Motor neuron (in vitro differentiated cells): ENCODE measurements around the gene RARRES1. TPM values are rescaled to one million over a fixed set of nuclear protein-coding genes. Genes with fewer than 3 reads are reported as not detected.

Experiments
- ATAC-seq, 8 experiments: fragments of 200-7000 bp; cut with Tn5 transposase; replicated peaks in 6 of 8; 2 replicates each; pipeline ENCODE4 v1.8.0; 2021; ENCODE audit warnings: mild to moderate bottlenecking in 8 of 8, moderate library complexity in 8 of 8
- H3K27ac ChIP-seq, 2 donors: fragments of 250-450 bp; sonication (Bioruptor Pico); 2 replicates each; pipeline ENCODE4 v1.9.0; 2021; ENCODE audit warnings: antibody characterized with exemption in 2 of 2, mild to moderate bottlenecking in 2 of 2, moderate library complexity in 1 of 2
- H3K4me1 ChIP-seq, 2 donors: fragments of 250-450 bp; sonication (Bioruptor Pico); replicated peaks in 1 of 2; 2 replicates each; pipeline ENCODE4 v1.6.1; 2021; ENCODE audit warnings: antibody characterized with exemption in 2 of 2, mild to moderate bottlenecking in 2 of 2, moderate library complexity in 1 of 2
- H3K4me3 ChIP-seq, 5 donors: fragments of 250-450 bp; sonication (Bioruptor Pico); 2 replicates each; pipeline ENCODE4 v1.9.0; 2021; ENCODE audit warnings: antibody characterized with exemption in 5 of 5, mild to moderate bottlenecking in 5 of 5, moderate library complexity in 4 of 5
- WGBS, 10 experiments: fragments of 450-650 bp; shearing (Covaris generic); methylation state at CpG; one replicate each; pipeline ENCODE4 v1.0.0; 2022; 5-methylcytosine and 5-hydroxymethylcytosine counted together
- in situ Hi-C, 9 experiments: fragments of 400-800 bp; cut with MboI; loops; one replicate each; pipeline ENCODE4 v1.15.0; 2021; ENCODE audit warnings: low sequenced_read_pairs in 9 of 9, low pct_unique_long_range_greater_than_20kb in 2 of 9; ENCODE audit not compliant: unreplicated experiment in 9 of 9
- total RNA-seq, 8 experiments: library from RNA; unstranded; fragments of 300-600 nt; gene quantifications; 2 replicates each; pipeline versions ENCODE4 v1.2.3 to v1.2.4, GENCODE V29; 2022

The RARRES1 gene
- total RNA-seq, 8 experiments from 2014 or later: 0.38 to 49.2 (median 1.5) TPM

DNA sequence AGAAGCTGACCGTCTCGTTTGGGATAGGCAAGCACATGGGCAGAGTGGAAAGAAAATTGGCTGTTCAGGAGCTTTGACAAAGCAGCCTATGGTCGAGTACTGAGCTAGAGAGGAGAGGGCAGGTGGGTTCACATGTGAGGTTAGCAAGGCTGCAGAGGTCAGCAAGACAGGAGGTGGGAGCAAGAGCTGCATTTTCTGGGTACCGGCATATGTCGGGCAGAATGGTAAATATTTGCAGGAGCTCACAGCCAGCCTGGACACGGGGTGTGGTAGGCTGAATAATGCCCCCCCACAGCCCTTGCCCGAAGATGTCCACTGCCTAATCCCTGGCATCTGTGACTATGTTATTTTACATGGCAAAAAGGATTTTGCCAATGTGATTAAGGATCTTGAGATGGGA lies 8.3 kb downstream of the RARRES1 start:
- H3K4me1 ChIP-seq: no peaks in the 10 kb centered on the region
- H3K27ac ChIP-seq: no peak overlapping the region
- no peak for ATAC-seq
- in situ Hi-C loops: loop anchor here in 1 of 9 experiments (10.0 kb wide), 1 partner anchor 61 kb away; no protein-coding TSS in a partner anchor
- no peak overlapping the region for H3K4me3 ChIP-seq
- 82 to 100% (median 90%) methylated on average over 2 to 7 of the region's 7 CpGs; no CpG with 5 or more reads in 2 of the 10 experiments for WGBS, 10 experiments

DNA sequence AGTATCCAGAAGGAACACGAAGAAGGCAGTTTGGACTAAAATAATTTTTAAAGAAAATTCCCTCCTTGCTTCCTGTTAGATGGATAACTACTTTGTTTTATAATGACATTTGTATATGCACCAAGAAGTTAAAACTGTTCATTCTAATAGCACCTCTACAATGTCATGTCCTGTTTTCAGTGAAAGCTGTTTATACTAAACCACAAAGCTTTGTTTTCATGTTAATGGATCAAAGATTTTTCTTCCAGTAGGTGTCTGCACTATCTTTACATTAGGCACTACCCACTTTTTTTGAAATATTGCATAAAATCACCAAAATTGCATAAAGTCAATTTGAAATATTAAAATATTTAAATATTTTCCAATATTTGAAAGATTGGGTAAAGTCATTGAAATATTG lies 10.1 kb downstream of the RARRES1 start:
- in situ Hi-C loops: loop anchor here in 1 of 9 experiments (10.0 kb wide), 1 partner anchor 63 kb away; no protein-coding TSS in a partner anchor
- no peak overlapping the region for H3K27ac ChIP-seq
- ATAC-seq: no peak
- no peaks in the 10 kb centered on the region for H3K4me1 ChIP-seq
- H3K4me3 ChIP-seq: no peak overlapping the region
- WGBS, 10 experiments: 73 to 100% (median 100%) methylated on average over 1 of the region's 1 CpG; no CpG with 5 or more reads in 2 of the 10 experiments

DNA sequence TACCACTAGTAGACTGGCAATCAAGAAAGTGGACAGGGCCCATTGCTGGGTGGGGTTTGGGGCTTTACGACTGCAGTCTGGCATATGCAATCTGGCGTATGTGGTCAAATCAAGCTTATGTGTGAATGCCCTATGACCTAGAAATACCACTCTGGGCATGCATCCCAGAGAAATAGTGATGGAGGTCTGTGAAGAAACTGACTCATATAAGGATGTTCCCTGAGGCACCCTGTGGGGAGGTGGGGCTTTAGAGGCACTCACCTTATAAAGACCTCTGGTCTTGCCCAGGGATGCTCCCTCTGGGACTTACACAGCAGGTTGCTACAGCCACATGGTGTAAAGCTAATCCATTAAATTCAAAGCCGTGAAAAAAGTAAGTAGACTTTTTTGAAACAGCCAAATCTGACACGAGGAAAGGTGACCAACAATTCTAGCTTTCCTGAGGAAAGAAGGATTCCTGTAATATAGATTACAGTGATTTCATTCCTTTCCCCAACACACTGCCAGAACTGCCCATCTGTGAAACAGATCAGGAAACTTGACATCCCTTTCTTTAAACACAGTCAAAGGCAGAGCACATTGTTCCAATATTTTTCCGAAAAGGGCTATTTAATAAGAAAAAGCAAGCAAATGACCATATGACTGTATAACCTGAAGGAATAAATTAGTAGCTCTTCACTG lies 13.6 kb downstream of the RARRES1 start:
- ATAC-seq: peak in 3 of 8 experiments; percentile 25 to 39 (median 38)
- Histone ChIP-seq H3K4me3 (no peak overlapping the region), H3K4me1 (no peaks in the 10 kb centered on the region), H3K27ac (no peak overlapping the region)
- in situ Hi-C loops: no loop called here
- WGBS, 10 experiments: 0 to 100% (median 81%) methylated on average over 1 to 5 of the region's 5 CpGs; no CpG with 5 or more reads in 1 of the 10 experiments

DNA sequence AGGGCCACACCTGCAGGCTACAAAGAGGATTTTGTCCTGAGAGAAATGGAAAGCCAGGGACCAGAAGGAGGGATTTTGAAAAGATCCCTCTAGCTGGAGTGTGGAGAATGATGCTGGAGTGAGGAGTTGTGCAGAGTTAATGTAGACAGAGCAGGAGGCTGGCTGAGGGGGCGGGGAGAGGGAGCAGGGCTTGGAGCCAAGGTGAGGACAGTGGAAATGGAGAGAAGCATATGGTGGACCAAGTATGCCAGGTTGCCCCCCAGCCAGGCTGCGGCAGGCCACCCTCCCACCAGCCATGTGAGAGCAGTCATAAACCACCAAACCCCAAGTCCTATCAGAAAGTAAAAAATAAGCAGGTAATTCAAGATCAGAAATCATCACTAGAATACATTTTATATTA lies 14.7 kb downstream of the RARRES1 start:
- 88% methylated on average over 1 of the region's 2 CpGs; no CpG with 5 or more reads in 9 of the 10 experiments for WGBS, 10 experiments
- no peak for ATAC-seq
- Histone ChIP-seq H3K4me1 (no peaks in the 10 kb centered on the region), H3K4me3 (no peak overlapping the region), H3K27ac (no peak overlapping the region)
- in situ Hi-C loops: no loop called here

DNA sequence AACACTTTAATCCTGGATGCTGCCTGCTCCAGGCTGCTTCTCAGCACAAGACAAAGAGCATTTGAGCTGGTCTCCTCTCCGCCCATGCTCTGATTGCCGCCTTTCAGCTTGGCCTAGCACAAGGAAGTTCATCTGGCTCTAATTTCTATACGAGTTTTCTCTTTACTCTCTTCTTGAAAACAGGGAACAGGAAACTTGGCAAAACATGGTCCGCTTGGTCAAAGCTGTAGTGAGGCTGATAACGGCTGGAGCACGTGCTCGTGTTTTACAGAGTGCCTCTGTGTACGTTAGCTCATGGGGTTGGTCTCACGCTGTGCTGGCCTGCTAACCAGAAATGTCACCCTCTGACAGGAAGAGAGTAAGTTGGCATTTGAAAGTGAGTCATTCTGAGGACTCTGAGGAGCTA lies 19.2 kb downstream of the RARRES1 start:
- H3K4me3 ChIP-seq: no peak overlapping the region
- ATAC-seq: peak in 1 of 8 experiments; percentile 34
- in situ Hi-C loops: no loop called here
- H3K4me1 ChIP-seq: no peaks in the 10 kb centered on the region
- 17 to 100% (median 89%) methylated on average over 1 to 7 of the region's 9 CpGs; no CpG with 5 or more reads in 3 of the 10 experiments for WGBS, 10 experiments
- H3K27ac ChIP-seq: no peak overlapping the region

DNA sequence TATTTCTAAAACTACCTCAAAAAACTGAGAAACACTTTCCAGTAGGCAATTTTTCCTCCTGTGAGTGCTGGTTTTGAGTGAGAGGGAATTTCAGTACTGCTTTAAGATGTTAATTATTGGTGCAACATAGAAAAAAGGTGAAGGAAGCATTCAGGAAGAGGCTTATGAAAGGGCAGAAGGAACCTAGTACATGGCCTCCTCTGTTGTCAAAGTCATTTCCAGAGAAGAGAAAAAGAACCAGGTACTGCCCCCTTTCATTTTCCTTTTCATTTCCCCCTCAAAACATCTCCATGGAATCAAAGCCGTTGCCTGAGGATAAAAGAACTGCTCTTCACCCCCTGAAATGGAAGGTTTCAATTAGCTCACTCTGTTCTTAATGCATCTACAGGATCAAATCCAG lies 19.8 kb downstream of the RARRES1 start:
- Histone ChIP-seq H3K4me3 (no peak overlapping the region), H3K4me1 (no peaks in the 10 kb centered on the region), H3K27ac (no peak overlapping the region)
- WGBS, 10 experiments: 40 to 86% (median 63%) methylated on average over 1 of the region's 1 CpG; no CpG with 5 or more reads in 2 of the 10 experiments
- in situ Hi-C loops: no loop called here
- ATAC-seq: no peak

DNA sequence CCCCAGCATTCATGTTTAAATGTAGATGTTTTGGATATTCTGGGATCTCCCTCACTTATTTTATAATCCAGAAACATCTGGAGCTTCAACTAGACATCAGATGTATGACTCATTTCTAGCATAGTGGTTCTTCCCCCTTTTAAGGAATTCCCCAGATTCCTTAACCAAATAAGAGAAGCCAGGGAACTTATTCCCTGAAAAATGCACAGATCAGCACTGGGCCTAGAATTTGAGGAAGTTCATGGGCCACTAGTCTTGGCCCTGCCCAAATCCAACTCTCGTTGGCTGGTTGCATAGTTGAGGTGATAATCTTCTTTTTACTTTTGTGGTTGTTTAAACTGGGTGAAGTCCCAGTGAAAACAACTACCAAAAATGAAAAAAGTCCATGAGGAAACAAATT lies 20.4 kb downstream of the RARRES1 start:
- Histone ChIP-seq H3K27ac (no peak overlapping the region), H3K4me3 (no peak overlapping the region), H3K4me1 (no peaks in the 10 kb centered on the region)
- peak in 3 of 8 experiments; percentile 11 to 73 (median 48) for ATAC-seq
- 0 to 100% (median 73%) methylated on average over 1 of the region's 1 CpG; no CpG with 5 or more reads in 4 of the 10 experiments for WGBS, 10 experiments
- in situ Hi-C loops: no loop called here

DNA sequence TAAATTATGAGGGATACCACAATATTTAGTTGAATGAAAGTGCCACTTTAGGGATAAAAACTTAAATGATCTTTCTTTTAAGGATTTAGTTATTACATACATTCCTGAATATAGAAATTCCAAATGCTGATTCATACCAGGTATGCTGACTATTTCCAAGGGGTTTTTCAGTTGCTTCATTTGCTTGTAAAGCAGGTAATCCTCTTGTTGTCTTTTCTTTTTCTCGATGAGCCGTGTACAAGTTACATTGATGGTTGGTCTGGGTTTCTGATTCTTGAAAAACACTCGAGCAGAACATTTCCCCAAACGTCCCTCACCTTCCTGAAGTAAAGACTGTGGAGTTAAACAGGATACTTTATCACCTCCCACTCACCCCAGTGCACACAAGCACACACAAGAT lies 21.7 kb downstream of the RARRES1 start:
- WGBS, 10 experiments: 75 to 100% (median 93%) methylated on average over 1 to 4 of the region's 4 CpGs; no CpG with 5 or more reads in 4 of the 10 experiments
- in situ Hi-C loops: no loop called here
- no peak overlapping the region for H3K27ac ChIP-seq
- H3K4me3 ChIP-seq: no peak overlapping the region
- ATAC-seq: no peak
- no peaks in the 10 kb centered on the region for H3K4me1 ChIP-seq

DNA sequence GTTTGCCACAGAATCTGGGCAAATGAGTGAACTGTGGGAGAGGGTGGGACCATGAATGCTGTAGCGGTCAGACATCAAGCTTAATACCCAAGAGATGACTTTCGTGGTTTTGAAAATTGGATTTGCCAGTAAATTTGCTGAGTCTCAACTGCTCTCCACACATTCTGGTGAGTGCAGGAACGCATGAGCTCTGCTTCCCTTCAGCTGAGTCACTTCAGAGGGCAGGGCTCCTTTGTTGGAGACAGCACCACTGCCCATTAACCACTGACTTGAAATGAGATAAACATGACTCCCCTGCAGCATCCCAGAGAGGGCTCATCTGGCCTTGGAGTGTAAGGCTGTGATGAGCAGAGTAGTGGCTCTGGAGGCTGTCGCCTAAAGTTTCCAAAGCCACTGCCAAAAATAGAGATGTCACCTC lies 22.6 kb downstream of the RARRES1 start:
- no peak overlapping the region for H3K27ac ChIP-seq
- peak in 4 of 8 experiments; percentile 53 to 98 (median 82) for ATAC-seq
- no peaks in the 10 kb centered on the region for H3K4me1 ChIP-seq
- H3K4me3 ChIP-seq: no peak overlapping the region
- 0 to 100% (median 78%) methylated on average over 1 to 3 of the region's 4 CpGs; no CpG with 5 or more reads in 2 of the 10 experiments for WGBS, 10 experiments
- in situ Hi-C loops: no loop called here

DNA sequence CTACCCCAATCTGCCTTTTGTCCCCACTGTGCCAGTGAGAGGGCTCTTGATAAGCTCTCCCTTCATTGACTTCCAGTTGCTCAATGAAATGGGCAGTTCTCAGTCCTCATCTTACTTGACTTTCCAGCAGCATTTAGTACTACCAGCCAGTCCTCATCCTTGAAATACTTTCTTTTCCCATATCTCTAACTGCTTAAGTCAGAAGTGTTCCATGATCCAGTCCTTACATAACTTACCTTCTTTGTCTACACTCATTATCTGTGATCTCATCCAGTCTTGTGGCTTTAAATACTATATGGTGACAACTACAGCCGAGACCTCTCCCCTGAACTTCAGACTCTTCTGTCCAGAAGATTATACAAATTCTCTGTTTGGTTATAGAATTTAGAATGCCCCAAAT lies 28.7 kb downstream of the RARRES1 start:
- ATAC-seq: no peak
- in situ Hi-C loops: no loop called here
- WGBS, 10 experiments: 67 to 100% (median 100%) methylated on average over 1 of the region's 1 CpG; no CpG with 5 or more reads in 3 of the 10 experiments
- no peak overlapping the region for H3K4me3 ChIP-seq
- H3K4me1 ChIP-seq: no peaks in the 10 kb centered on the region
- H3K27ac ChIP-seq: no peak overlapping the region

DNA sequence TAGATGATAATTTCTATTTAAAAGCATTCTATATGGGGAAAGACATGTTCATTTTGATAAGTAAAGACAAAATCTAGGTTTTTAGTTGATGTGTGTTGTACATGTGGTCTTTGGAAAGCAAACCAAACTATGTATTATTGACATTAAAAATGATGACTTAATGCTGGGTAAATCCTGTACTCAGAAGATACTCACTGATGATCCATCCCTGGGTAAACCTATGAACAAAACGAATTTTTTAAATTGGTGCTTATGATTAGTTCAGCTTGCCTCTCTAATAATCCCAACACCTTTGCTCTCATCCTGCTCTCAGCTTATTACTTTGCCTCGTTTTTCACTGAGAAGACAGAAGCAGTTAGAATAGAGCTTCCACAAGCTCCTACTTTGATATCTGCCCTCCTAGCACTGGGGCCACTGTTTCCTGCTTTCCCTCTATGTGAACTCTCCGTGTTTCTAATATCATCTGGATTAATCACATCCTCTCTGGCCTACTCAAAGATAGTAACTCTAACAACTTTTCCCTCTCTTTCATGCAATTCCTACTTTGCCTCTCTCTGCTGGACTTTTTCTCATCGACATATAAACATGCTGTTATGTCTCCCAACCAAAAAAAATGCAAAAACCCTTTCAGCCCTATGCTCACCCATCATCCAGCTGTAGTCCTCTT lies 29.3 kb downstream of the RARRES1 start:
- Histone ChIP-seq H3K4me3 (no peak overlapping the region), H3K4me1 (no peaks in the 10 kb centered on the region), H3K27ac (no peak overlapping the region)
- no peak for ATAC-seq
- WGBS, 10 experiments: 11 to 93% (median 75%) methylated on average over 2 to 4 of the region's 4 CpGs
- in situ Hi-C loops: no loop called here

DNA sequence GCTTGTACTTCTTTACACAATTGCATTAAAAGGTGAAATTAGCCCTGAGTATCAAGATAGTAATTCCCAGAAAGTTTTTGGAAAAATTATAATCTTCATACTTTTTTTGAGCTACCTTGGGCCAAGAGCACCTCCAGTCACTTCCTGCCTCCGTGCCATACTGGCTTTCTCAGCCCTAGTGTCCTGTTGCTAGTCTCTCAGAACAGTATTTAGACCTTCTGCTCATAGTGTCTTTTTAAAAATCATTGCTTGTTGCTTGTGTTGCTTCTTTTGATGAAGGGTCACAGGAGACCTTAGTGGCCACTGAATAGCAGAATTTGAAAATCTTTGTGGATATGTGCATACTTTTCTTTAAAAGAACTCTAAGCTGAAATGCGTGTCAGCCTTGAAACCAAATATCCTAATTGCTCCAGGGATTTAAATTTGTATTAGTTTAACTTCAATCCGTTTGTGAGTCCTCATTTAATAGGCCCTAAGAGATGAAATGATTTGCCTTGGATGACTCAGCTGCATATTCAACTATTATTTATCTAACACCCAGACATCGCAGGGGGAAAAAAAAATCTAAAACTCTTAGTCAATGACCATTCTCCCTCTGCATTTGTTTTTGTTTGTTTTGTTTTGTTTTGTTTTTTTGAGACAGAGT lies 30.7 kb downstream of the RARRES1 start:
- H3K4me1 ChIP-seq: no peaks in the 10 kb centered on the region
- in situ Hi-C loops: no loop called here

DNA sequence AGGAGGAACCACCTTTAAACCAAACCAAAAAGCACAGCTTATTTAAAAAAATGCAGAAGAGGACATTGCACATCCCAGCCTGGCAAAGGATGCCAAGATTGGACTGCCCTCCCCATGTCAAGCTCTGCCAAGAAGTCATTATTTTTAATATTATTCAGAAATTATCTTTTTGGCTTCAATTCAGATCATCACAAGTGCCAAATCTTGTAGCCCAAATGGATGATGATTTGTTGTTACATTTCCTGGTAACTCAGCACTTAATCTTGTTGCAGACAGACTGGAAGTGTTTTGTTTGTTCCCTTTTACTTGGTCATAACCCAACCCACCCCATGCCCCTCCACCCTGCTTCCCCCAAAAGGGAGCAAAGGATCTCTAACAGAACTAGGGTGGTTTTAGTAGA lies 31.7 kb downstream of the RARRES1 start:
- Histone ChIP-seq H3K4me3 (no peak overlapping the region), H3K4me1 (no peaks in the 10 kb centered on the region), H3K27ac (no peak overlapping the region)
- ATAC-seq: peak in 2 of 8 experiments; percentile 6 to 11
- in situ Hi-C loops: no loop called here

More for the DNA sequence above, 30.7 kb downstream of the RARRES1 start:
- peak in 3 of 8 experiments; percentile 82 to 88 (median 84) for ATAC-seq
- 7 to 100% (median 59%) methylated on average over 1 to 4 of the region's 4 CpGs for WGBS, 10 experiments
- H3K27ac ChIP-seq: no peak overlapping the region
- H3K4me3 ChIP-seq: no peak overlapping the region
